NT2/D1 (cell line): ENCODE measurements around the gene RHOU.

Experiments used
- SUZ12 ChIP-seq: IDR thresholded peaks from 2 replicates; pipeline ENCODE4 v1.6.1; 2011; ENCODE audit not compliant: insufficient read length, insufficient read depth; ENCODE audit errors: extremely low read depth
- ZNF274 ChIP-seq: IDR thresholded peaks from 2 replicates; pipeline ENCODE4 v1.6.1; 2011; ENCODE audit warnings: mild to moderate bottlenecking, low read depth, low read length

DNA sequence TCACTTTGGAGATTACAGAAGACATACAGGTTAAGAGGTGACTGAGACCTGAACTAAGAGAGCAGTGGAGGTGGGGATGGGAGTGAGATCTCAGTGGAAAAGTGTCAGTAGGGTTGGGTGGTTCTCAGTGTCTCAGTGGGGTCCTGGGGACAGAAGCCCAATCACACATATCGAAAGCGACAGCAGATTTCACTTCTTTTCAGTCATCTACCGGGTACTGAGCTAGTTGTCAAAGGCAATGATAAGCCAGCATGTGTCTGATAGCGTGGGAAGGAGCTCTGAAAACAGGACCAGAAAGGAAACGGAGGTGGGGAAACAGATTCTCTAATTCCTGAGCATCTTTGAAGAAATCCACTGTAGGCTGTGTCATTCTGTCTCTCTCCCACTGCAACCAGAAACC lies 59.5 kb downstream of the RHOU start:
- TF ChIP-seq ZNF274, result no peak
- no peak for TF ChIP-seq SUZ12
